GM18520 (cell line): ENCODE measurements around the gene CCDC149.

ENCODE experiments used
- ATAC-seq: cut with Tn5 transposase; IDR thresholded peaks from one replicate; pipeline ENCODE4 v1.9.1; 2021; ENCODE audit not compliant: unreplicated experiment

The CCDC149 gene

DNA sequence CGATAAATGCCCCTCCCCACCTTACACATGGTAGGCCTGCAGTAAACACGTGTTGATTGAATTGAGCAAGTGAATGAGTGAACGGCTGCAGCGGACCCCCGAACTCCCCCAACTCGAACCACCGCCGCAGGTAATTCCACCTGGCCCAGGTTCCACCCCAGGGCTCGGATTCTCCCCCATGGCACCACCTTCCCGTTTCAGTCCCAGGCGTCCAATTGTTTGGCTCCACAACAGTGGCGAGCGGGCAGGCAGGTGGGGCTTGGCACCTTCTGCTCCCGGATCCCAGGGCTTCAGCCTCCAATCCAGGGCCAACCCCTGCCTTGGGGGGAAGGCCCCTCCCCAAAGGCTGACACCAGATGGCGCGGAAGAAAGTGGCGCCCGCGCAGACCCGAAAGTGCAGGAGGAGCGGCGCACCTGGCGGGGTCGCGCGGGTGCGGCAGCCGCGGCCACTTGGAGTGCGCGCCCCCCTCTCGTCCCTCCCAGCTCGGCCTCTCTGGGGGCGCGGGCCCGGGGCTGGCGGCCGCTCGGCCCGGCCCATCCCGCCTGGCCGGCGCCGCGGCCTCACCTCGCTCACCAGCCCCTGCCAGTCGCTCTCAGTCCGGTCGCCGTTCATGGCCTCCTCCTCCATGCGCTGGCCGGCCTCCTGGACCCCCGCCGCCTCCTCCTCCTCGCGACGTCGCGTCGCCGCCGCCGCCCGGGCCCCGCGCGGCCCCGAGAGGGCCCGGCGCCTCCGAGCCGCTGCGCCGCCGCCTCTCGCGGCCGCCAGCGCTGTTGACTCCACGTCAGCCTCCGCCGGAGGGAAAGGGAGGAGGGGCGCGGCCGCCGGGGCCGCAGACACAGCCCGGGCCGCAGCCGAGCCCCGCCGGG lies at the start of gene CCDC149:
Gene CCDC149 (minus strand): TSS at position 791 of the 867 bp plus-strand sequence. CDS start 178 bp downstream, at position 613.
- ATAC-seq, result no peak

DNA sequence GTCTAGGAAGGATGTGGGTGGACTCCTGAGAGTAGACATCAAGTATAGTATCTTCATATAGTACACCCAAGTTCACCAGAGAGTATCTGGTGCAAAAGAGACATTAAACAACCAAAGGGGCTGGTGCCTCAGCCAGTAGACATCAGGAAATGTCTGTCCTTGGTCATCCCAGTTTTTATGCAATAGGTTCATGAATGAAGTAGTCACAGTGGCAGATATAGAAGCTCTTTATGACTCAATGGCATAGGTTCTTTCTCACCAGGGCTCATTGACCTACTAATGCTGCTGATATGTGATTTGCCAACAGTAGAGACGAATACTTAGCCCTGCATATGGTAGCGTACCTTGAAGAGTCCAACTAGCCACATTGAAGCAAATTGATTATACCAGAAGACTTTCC lies 45.0 kb upstream of the CCDC149 start:
- ATAC-seq, result no peak

DNA sequence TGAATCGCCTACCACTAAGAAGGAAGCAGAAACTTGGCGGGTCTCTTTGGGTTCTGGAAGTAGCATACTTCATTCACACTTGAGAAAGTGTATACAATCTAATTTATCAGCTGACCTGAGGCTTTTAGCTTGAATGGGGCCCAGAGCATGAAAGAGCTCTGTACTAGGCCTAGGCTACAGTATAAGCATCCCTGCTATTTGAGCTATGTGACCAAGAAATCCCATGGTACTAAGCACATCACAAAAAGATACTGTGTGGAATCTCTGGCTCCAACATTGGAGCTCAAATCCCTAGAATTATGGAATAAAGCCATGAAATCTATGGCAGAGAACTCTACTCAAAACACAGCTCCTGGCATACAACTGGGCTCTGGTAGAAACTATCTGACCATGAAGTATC lies 43.9 kb upstream of the CCDC149 start:
- ATAC-seq, result no peak

DNA sequence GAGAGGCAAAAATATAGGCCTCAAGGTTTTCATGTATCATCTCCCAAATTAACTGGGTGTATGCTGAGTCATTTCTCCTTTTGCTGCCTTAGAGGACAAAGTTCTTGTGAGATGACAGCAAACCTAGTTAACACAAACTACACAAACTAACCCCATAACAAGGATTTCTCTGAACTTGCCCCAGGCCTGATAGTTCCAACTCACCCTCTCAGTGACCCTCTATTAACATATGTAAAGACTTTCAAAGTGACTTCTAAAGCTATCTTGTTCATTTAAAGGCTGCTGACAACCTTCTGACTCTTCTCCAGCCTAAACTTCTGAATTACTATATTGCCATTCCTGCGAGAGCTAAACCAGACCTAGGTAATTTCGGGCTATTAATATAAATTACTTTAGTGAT lies 43.2 kb upstream of the CCDC149 start:
- no peak for ATAC-seq

DNA sequence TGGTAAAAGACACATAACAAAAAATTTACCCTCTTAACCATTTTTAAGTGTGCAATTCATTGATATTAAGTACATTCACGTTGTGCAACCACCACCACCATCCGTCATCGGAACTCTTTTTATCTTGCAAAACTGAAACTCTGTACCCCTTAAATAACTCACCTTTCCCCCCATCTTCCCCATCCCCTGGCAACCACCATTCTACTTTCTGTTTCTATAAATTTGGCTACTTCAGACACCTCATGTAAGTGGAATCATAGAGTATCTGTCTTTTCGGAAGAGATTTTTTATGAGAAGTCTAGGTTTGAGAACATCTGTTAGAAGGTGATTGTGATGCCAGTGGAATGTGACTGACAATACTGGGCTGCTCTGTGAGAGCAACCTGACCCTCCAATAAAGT lies 39.8 kb upstream of the CCDC149 start:
- ATAC-seq, result no peak

DNA sequence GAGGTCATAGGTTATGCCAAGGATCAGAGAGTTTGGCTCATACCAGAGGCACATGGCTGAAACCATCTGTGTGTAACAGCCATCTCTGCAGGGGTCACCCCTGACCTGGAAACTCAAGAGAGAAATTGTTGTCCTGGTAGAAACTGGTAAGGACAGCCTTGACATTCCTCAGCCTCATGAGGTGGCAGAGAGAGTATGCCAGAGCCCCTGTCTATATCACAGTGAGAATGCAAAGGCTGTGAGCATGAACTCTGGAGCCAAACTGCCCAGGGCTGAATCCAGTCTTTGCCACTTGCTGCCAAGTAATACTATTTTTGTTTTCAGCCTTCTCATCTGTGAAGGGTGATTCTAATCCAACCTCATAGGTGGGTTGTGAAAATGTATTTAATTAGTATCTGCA lies 37.1 kb upstream of the CCDC149 start:
- no peak for ATAC-seq

DNA sequence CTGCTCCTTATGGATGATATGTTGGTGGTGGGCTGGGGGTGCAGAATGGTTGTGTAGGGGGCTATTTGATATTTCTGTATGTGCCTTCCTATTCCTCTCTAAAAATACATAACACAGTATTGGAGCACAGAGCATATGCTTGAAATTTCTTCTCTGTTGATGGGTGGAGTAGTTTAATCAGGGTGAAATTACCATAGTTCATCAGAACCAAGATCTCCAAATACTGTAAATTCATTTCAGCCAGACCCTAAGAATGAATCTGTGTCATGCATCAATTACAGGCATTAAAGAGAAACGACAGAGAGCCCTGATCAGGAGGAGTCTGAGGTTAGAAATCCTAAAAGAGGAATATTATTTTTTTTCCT lies 25.1 kb upstream of the CCDC149 start:
- no peak for ATAC-seq

DNA sequence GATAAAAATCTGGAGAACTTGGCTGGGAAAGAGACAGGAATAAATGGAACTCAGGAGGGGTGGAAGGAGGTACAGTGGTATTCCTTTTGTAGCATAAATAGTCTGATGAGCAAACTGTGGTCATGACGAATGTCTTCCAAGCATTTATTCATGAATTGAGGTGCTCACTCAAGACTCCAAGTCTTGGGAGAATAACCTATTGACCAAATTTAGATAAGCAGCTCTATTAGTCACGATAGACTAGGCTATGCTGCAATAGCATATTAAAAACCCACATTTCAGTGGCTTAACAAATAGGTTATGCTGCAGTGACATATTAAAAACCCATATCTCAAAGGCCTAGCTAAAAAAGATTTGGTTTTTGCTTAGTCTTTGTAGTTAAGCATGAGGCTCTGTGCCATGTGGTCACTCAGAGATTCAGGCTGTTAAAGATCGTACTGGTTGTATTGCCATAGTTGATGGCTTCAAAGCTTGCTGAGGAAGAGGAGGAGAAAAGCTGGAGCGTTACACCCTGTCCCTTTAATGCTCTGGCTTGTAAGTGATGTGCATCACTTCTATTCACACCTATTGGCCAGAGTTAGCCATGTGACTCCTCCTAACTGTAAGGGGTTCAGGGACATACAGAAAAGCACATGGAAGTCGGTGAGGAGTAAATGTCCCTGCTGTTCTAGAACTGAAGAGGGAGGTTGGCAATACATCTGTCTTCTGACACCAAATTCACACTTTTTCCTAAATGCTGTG lies 24.5 kb upstream of the CCDC149 start:
- ATAC-seq, result no peak

DNA sequence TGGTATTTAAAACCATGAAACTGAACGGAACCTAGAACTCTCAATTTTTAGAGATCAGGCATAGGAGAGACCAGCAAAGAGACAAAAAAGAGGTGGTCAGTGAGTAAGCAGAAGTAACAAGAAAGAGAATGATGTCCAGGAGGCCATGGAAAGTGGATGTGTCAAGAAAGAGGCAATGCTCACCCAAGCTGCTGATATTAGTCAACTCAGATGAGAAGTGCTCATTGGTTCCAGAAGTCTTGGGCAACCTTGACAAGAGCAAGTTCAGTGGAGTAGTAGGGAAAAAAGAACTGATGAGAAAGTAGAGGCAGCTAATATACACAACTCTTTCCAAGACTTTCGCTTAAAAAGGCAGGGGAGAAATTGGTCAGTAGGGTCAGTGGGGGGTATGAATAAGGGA lies 23.0 kb upstream of the CCDC149 start:
- ATAC-seq, result no peak

DNA sequence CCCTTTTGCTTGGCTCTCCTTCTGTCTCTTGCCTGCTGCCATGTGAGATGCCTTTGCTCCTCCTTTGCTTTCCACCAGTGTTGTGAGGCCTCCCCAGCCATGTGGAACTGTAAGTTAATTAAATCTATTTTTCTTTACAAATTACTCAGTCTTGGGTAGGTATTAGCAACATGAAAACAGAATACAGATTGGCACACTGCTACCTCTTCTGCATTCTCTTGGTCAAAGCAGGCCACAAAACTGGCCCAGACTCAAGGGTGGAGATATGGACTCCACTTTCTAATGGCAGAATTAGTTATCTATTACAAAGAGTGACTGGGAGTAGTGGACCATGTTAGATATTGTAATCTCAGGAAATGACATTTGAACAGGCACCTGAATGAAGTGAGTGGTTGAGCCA lies 21.5 kb upstream of the CCDC149 start:
- no peak for ATAC-seq

DNA sequence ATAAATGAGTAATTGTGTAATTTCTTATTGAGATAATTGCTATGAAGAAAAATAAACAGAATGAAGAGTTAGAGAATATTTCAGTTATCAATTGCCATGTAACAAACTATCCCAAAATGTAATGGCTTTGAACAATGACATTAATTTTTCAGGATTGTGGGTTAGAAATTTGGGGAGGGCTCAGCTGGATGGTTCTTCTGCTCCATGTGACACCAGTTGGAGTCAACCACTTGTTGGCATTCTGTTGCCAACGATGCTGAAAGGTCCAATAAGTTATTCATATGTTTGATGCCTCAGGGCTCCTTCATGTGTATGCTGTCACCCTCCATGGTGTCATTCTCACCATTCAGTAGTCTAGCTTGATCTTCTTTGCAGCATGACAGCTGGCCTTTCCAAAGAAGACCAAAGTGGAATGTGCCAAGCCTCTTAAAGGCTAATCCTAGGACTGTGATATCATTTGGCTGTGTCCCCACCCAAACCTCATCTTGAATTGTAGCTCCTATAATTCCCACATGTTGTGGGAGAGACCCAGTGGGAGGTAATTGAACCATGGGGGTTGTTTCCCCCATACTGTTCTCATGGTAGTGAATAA lies 20.9 kb upstream of the CCDC149 start:
- ATAC-seq, result no peak

DNA sequence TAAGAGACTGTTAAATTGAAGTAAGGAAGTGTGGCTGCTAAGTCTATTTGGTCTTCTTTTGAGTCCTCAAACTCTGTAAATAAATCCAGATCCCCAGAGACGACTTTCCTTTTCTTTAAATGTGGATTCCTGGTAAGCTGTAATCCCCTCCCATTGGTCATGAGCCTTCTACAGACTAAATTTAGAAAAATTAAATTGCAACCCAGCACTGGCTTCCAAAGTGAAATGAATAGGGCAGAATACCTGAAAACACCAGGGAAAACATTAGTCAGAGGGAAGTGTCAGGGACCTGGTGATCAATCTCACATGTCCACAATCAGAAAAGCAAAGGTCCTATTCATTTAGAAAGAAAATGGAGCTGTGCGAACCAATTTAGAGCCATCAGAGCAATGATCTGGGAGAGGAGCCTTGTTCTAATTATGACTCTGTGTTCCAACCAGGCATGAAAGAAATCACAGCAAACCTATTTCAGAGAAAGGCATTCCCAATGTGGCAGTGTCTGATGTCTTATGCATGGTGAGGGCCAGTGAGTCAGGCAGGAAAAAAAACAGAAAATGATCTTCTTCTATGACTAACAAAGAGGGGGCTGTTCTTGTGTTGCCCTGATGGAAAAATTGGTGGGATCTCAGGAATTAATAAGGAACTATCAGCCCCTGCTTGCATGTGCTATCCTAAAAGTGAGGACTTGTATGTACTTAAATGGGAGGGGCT lies 19.8 kb upstream of the CCDC149 start:
- ATAC-seq, result no peak

DNA sequence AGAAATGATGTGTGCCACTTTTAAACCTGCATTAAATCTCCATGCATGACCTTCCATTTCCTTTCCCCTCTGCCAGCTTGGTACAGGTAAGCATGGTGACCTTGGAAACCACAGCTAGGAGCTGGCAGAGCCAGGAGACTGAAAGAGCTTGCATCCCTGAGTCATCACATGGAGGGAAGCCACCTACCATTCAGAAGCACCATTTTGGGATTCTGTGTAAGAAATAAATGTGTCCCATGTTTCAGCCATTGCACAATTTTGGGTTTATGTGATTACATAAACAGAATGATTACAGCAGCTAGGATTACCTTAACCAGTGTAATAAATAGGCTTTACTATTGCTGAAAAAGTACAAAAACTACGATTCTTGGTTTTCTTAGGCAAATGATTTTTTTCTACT lies 17.3 kb upstream of the CCDC149 start:
- no peak for ATAC-seq

DNA sequence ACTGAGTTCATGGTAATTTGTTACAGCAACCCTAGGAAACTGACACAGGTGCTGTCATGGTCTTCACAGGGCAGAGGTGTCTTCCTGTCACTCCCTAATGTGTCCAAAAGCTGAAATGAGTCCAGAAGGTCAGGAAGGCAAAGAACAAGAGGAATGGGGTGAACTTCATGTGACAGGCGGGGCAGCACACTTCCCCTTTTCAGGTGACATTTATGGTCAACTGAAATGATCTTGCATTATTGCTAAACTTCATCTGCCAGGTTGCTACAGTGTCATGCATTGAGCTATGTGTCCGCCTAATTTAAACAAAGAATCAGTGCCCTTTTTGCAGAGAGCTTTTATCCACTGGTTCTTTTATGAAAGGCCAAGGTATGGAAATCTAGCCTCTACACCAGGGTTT lies 15.9 kb upstream of the CCDC149 start:
- ATAC-seq, result no peak

DNA sequence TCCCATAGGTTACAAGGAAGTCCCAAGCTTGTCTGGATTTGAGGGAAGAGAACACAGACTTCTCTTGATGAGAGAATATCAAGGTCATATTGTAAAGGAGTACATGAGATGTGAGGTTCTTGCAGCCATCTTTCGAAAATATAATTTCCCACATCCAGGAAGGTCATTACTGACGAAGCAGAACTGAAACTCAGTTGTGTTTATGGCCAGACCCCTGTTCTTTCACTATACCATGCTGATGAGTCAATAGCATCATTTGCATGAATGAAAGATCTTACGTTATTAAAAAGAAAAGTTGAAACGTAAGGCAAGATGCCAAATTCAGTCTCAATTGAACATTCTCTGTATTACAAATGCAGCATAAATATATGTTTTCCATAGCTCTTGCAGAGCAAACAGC lies 14.2 kb upstream of the CCDC149 start:
- no peak for ATAC-seq

DNA sequence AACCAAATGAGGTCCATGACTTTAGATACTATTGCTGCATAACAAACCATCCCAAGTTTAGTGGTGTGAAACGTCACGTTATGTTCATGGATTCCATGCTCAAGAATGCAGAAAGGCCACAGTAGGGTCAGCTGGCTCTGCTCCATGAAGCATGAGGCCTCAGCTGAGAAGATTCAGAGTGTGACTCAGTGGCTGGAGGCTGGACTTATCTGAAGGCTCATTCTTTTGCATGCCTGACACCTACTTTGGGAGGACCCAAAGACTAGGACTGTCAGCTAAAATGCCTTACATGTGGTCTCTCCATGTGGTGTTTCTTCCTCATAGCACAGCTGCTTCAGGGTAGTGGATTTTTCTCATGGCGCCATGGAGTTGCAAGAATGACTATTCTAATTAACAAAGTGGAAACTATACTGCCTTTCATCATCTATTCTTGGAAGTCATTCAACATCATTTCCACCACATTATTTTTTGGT lies 11.5 kb upstream of the CCDC149 start:
- no peak for ATAC-seq

DNA sequence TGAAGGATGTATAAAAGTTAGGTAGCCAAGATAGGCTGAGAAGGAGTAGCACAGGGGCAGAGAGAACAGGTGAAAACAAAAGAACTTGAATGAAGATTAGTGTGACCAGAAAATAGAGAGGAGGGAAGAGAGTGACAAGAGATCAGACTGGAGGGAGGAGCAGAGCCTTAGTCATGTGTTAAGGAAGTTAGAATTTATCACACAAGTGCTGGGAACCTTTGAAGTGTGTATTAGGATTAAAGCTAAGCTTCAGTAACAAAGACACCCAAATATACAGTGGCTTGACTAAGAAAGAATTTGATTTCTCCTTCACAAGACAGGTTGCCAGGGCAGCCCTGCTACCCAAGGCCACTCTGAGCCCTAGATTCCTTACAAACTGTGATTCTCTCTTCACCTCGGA lies 10.7 kb upstream of the CCDC149 start:
- no peak for ATAC-seq

DNA sequence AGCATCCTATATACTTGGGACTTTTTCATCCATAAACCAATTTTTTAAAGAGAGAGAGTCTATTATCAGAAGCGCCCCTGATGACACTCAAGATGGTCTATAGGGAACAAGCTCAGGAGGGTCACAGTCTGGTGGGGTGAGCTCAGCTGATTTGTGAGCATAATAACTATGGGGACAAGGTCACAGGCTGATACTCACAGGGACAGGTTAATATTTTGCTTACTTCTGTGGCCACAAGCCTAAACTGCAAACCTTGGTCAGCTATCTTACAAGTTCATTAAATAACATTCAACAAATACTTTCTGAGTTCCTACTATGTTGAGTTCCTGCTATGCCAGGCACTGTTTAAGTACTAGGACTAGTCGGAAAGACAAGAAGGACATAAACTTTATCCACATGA lies 10.2 kb upstream of the CCDC149 start:
- no peak for ATAC-seq

DNA sequence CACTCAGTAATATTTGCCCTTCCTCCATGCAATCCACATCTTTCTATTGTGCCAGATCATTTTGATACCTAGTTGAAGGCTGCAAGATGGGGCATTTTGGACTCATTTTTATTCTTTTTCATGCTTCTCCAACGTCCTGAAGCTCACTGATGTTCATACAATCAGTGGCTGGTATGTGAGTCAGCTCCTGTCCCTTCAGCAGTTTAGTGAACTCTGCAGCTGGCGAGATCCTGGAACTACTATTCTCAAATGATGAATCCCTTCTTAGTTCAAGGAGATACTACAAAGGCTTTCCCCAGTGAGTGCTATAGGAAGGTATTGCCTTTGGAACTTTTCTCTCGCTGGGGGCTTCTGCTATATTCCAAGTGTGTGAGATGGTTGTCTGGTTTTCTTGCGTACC lies 9.6 kb upstream of the CCDC149 start:
- ATAC-seq, result no peak

DNA sequence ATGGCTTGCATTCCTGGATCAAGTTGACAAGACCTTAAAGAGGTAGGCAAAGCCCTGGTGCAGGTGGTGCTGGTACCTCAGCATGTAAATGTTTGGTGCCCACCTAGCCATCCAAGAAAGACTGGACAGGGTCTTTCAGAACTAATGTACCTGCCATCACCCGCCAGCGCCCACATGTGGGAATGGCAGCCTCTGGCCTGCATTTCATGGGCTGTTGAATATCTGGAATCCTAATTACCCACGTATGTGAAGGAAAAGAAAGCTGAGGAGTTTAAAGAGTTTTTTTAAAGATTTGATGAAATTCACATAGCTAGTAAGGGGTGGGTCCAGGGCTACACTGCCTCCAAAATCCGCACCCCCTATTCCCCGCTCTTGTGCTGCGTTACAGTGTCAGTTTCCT lies 8.6 kb upstream of the CCDC149 start:
- ATAC-seq, result no peak

DNA sequence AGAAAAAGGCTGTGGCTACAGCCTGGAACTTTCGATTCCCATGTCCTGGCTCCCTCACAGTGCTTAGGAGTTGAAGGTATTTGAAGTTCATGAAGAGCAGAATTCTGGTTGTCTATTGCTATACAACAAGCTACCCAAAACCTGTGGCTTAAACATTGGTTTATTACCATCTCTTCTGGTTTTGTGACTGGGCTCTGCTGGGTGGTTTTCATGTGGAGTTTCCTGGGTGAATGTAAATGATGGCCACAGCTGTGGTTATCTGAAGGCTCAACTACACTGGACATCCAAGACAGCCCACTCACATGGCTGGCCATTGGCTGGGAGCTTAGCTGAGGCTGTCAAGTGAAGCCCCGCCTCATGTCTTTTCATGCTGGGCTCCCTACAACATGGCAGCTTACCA lies 7.2 kb upstream of the CCDC149 start:
- ATAC-seq, result no peak
